SH-SY5Y (cell line): ENCODE data around the gene LAMC3.

Source experiments
- GATA2 ChIP-seq: IDR thresholded peaks from 2 replicates; pipeline ENCODE4 v1.6.1; 2011; ENCODE audit warnings: mild to moderate bottlenecking, low read depth, low read length
- GATA3 ChIP-seq: IDR thresholded peaks from 2 replicates; pipeline ENCODE4 v1.6.1; 2011; ENCODE audit warnings: low read depth, mild to moderate bottlenecking, low read length, moderate library complexity

DNA sequence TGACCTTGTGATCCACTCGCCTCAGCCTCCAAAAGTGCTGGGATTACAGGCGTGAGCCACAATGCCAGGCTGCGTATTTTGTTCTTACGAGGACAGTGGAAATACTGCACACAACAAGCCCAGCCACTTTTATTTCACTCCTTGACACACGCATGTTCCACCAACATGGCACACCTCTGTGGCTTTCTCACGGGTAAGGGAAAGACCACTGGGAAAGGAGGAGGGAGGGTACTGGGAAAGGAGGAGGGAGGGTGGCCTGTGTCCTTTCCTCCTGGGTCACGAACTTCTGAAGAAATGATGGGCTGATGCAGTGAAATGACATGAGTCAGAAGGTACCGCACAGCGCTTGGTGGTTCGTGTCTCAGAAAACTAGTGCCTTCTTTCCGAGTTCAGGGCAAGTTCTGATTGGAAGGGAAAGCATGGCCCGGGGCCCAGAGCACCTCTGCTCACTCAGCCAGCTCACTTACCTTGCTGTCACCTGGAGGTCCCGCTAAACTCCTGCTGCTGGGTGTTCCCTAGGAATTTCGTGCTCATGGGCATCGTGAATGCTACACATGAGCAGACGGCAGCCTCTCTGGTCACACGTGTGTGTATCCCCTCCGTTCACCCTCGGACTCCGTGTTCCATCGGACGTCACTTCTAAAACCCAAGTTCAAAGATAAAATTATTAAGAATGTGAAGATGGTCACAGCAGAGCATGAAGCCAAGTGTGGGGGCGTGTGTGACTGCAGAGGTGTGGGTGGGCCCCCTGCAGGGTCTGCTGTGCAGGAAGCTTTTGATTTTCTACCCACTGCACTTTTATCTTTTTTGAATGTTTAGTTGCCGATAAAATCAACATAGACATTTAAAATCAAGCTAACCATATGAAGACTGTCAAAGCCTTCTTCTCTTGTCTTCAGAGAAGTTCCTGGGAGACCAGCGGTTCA lies 42.9 kb downstream of the LAMC3 start:
- no peak for TF ChIP-seq GATA2
- no peak for TF ChIP-seq GATA3
